ENCODE data around the gene KRTAP12-1.
"Not testable (repeated sequence)": the region's sequence is repeated elsewhere in the genome, so short reads cannot be mapped to it uniquely, and the experiment has no call there.

The KRTAP12-1 gene

GRCh38 chr21:44664691-44665090, 17.3 kb downstream of the KRTAP12-1 start:
- DNase-seq = no peak

GRCh38 chr21:44661567-44661966, 20.4 kb downstream of the KRTAP12-1 start:
- not testable (repeated sequence) for DNase-seq

- DNase-seq = peak; percentile 34
These were observed 22.9 kb downstream of the KRTAP12-1 start for GRCh38 chr21:44658913-44659595.

- no peak for DNase-seq
These were observed 23.4 kb downstream of the KRTAP12-1 start for GRCh38 chr21:44658541-44658910.

- peak; percentile 80 for DNase-seq
These were observed 24.1 kb downstream of the KRTAP12-1 start, which contains the start of gene KRTAP12-3 for GRCh38 chr21:44657635-44658540. TSS of gene KRTAP12-3 (plus strand) at chr21:44657932. CDS start at chr21:44657980, 48 bp downstream.

GRCh38 chr21:44656868-44657267, 25.1 kb downstream of the KRTAP12-1 start:
- no peak for DNase-seq

GRCh38 chr21:44654576-44655175, 27.3 kb downstream of the KRTAP12-1 start, which contains the start of gene KRTAP12-4:
TSS of gene KRTAP12-4 (minus strand) at chr21:44654659. CDS start at chr21:44654614, 45 bp downstream.
- peak; percentile 5 for DNase-seq

GRCh38 chr21:44653656-44654575, 28.0 kb downstream of the KRTAP12-1 start:
- DNase-seq = peak; percentile 77

GRCh38 chr21:44653123-44653522, 28.8 kb downstream of the KRTAP12-1 start:
- DNase-seq = no peak

- DNase-seq = no peak
These were observed 30.8 kb downstream of the KRTAP12-1 start for GRCh38 chr21:44650973-44651675.

GRCh38 chr21:44650265-44650972, 31.5 kb downstream of the KRTAP12-1 start:
- no peak for DNase-seq

GRCh38 chr21:44649521-44650100, 32.4 kb downstream of the KRTAP12-1 start:
- DNase-seq = no peak

- DNase-seq = no peak
These were observed 33.2 kb downstream of the KRTAP12-1 start for GRCh38 chr21:44648557-44649311.

- DNase-seq = no peak
These were observed 34.8 kb downstream of the KRTAP12-1 start for GRCh38 chr21:44647222-44647552.

GRCh38 chr21:44646366-44647221, 35.4 kb downstream of the KRTAP12-1 start, which contains the start of gene KRTAP10-11:
TSS of gene KRTAP10-11 (plus strand) at chr21:44646414. CDS start at chr21:44646459, 45 bp downstream.
- DNase-seq = not testable (repeated sequence)

- DNase-seq = no peak
These were observed 37.1 kb downstream of the KRTAP12-1 start for GRCh38 chr21:44644878-44645277.

- no peak for DNase-seq
These were observed 38.1 kb downstream of the KRTAP12-1 start for GRCh38 chr21:44643741-44644310.

GRCh38 chr21:44640761-44641160, 41.2 kb downstream of the KRTAP12-1 start:
- DNase-seq = no peak

- no peak for DNase-seq
These were observed 42.7 kb downstream of the KRTAP12-1 start for GRCh38 chr21:44639331-44639655.

All from CD4-positive, alpha-beta T cell treated with Interleukin-12 subunit alpha and Interleukin-12 subunit beta, for 1 hour (primary cell).